ENCODE data around the gene RGS3.

RGS3 gene

DNA sequence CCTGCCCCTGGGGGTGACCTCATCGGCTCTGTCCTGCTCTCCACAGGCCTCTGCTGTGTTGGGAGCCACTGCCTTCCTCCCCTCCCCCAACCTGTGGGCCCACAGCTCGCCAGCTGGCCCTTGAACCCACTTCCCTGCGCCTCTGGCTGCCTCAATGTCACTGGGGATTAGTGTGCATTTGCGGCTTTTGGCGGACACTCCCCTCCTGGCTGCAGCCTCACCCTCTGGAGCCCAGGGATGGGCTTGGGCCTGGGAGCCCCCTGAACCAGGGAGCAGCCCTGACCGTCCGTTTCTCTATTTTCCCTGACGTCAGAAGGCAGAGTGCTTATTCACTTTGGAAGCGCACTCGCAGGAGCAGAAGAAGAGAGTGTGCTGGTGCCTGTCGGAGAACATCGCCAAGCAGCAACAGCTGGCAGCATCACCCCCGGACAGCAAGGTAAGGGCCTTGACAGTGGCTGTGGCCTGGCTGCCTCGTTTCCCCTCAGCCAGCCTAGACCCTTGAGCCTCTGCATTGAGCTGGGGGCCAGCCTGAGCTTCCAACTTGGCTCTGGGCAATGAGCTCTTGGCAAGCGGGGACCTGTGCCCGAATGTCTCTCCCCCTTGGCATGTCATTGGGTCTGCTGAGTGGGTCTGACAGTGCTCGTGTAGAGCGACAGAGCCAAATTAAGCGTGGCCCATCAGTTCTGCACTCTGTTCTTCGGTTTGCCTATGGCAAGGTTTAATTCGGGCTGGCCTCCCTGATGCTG lies 73.1 kb downstream of the RGS3 start:
- TF ChIP-seq, protein P1, sequence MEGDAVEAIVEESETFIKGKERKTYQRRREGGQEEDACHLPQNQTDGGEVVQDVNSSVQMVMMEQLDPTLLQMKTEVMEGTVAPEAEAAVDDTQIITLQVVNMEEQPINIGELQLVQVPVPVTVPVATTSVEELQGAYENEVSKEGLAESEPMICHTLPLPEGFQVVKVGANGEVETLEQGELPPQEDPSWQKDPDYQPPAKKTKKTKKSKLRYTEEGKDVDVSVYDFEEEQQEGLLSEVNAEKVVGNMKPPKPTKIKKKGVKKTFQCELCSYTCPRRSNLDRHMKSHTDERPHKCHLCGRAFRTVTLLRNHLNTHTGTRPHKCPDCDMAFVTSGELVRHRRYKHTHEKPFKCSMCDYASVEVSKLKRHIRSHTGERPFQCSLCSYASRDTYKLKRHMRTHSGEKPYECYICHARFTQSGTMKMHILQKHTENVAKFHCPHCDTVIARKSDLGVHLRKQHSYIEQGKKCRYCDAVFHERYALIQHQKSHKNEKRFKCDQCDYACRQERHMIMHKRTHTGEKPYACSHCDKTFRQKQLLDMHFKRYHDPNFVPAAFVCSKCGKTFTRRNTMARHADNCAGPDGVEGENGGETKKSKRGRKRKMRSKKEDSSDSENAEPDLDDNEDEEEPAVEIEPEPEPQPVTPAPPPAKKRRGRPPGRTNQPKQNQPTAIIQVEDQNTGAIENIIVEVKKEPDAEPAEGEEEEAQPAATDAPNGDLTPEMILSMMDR (IDR thresholded peaks at IDR 0.05; ENCODE audit: low read depth, low read length, missing control alignments) = no peak
- no peak overlapping the region for H3K4me3 ChIP-seq (ENCODE audit: low read depth, low read length)
- DNase-seq (ENCODE audit: low read depth) = no peak

DNA sequence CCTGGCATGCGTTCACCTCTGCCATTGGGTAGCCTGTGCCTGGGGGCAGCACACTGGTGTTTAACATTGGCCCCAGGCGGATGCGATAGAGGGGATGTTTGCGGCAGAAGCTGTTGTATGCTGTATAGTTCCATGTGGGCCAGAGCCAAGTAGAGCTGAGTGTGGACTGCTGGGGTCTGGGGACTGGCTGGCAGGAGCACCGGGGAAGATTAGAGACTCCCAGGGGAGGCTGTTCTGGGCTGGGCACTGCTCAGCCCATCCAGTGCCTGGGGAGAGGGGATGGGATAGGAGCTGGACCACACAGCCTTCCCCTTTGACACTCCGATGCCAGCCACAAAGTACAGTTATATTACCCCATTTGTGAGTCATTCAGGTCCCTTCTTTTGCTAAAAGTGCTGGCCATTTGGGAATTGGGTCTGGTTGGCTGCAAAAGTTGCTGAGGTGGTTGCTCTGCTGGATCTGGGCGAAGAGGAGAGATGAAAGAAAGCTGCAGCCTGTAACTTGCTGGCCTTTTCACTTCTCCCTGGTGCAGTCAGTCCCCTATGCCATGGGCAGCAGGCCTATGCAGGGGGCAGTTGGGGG lies 73.8 kb downstream of the RGS3 start:
- no peak for DNase-seq (ENCODE audit: low read depth)
- H3K4me3 ChIP-seq (ENCODE audit: low read depth, low read length) = no peak overlapping the region
- TF ChIP-seq, protein P1 (IDR thresholded peaks at IDR 0.05; ENCODE audit: low read depth, low read length, missing control alignments) = no peak

DNA sequence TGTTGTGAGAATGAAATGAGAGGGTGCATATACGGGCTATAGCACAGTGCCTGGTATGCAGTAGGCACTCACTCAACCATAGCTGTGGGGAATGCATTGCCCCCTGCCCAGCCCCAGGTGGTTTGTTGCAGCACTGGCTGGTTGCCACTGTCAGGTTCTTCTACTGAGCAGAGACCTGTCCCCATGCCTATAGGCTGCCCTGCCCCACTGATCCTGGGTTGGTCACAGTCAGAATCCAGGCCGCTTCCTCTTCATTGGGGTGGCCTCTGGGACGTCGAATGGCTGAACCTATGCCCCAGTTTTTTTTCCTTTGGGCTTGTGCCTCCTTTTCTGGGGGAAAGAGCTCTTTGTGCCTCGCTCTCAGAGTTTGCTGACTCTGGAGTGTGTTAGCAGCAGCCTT lies 74.6 kb downstream of the RGS3 start:
- DNase-seq (ENCODE audit: low read depth) = no peak
- TF ChIP-seq, protein P1 (IDR thresholded peaks at IDR 0.05; ENCODE audit: low read depth, low read length, missing control alignments) = no peak
- H3K4me3 ChIP-seq (ENCODE audit: low read depth, low read length) = no peak overlapping the region

DNA sequence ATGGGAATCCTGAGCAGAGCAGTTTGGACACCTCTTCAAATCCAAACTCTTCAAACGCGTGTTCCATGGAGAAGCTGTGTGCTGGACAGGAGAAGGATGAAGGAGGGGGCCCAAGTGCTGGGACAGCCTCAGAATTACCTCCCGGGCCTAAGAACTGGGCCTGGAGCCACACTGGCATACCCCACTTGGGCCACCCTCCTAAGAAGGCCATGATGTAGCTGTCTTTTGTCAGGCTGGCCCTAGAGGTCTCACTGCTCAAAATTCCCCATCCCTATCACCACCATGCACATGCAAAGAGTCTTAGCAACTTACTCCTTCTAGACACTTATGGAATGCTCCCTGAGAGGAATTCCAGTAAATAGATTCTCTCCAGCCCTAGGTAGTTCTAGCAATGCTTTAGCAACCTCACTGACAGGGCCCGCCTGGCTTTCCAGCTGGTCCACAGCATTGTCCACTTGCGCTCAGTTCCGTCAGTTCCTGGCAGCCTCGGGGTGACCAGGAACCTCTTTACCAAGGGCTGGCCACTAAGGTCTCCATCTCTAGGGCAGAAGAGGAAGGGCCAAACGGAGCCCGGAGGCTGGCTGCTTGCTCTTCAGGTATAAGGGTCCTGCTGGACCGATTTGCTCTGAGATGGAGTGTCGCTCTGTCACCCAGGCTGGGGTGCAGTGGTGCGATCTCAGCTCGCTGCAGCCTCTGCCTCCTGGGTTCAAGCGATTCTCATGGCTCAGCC lies 75.3 kb downstream of the RGS3 start:
- H3K4me3 ChIP-seq (ENCODE audit: low read depth, low read length) = no peak overlapping the region
- TF ChIP-seq, protein P1 (IDR thresholded peaks at IDR 0.05; ENCODE audit: low read depth, low read length, missing control alignments) = no peak
- DNase-seq (ENCODE audit: low read depth) = no peak

DNA sequence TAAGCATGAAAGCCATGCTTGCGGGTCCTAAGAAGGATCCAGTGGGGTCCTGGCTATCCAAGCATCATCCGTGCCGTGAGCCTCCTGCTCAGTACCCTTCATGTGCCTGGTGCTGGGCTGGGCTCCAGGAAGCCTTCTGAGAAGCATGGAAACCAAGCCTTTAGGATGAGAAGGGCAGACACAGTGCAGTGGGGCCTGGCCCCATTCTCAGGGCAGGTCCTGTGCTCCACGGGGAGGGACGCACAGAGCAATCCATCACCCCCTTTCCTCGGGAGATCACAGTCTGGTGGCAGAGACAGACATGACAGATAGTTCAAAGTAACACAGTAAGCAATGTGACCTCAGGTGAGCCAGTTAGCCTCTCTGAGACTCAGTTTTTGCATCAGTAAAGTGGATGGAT lies 76.9 kb downstream of the RGS3 start:
- DNase-seq (ENCODE audit: low read depth) = no peak
- no peak overlapping the region for H3K4me3 ChIP-seq (ENCODE audit: low read depth, low read length)
- TF ChIP-seq, protein P1 (IDR thresholded peaks at IDR 0.05; ENCODE audit: low read depth, low read length, missing control alignments) = no peak

DNA sequence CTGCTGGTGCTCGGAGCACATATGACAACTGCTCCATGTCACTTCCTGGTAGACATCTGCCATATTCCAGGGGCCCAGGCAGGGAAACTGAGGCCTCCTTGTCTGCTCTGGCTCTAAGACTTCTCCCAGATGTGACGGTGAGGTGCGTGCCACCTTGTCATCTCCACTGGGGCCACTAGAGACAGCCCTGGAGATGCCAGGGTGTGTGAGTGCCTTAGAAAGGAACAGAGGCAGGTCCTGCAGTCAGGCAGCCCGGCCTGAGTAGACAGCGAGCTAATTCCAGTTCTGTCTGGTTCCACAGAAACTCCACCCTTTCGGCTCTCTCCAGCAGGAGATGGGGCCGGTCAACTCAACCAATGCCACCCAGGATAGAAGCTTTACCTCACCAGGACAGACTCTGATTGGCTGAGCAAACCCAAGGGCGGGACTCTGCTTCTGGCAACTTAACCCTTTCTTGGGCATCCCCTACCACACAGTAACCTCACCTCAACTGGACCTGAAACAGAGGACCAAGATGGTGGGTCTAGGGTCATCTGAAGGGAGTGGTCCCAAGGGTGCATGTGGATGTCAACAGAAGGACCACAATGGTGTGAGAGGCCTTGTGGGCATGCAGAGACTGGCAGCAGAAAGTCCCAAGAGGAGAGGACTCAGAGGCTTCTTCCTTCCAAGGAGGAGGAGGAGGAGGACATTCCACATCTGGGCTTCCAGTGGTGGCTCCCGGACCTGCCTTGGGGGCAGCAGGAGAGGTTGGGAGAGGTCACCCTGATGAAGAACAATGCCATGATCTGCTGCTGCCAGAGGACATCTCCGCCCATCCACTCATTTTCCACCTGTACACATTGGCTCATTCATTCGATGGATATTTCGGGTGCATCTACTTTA lies 77.7 kb downstream of the RGS3 start:
- no peak for DNase-seq (ENCODE audit: low read depth)

More for the DNA sequence above, 77.7 kb downstream of the RGS3 start:
- H3K4me3 ChIP-seq (ENCODE audit: low read depth, low read length) = no peak overlapping the region
- TF ChIP-seq, protein P1 (IDR thresholded peaks at IDR 0.05; ENCODE audit: low read depth, low read length, missing control alignments) = no peak

Measured in GM12864 (cell line).